ENCODE data around the gene OGDHL.
A peak's percentile ranks its signal among the peaks of the same experiment; 100 is the strongest.

The OGDHL gene

DNA sequence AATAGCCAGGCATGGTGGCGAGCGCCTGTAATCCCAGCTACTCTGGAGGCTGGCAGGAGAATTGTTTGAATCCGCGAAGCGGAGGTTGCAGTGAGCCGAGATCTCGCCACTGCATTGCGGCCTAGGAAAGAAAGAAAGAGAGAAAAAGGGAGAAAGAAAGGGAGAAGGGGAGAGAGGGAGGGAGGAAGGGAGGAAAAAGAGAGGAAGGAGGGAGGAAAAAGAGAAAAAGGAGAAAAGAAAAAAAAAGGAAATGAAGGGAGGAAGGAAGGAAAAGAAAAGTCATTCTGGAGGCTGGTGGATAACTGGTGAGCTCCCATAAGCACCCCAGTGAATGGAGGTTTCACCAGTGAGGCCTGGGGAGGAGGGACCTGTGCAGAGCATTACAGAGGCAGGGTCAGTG, 7.6 kb upstream of the OGDHL start:
- Histone ChIP-seq H3K4me3 (ENCODE audit: low read length in 2 of 2) (no peak overlapping the region), H3K23ac (ENCODE audit: low read depth, low read length, poor library complexity) (no peak overlapping the region), H3K4ac (ENCODE audit: low read length) (no peak overlapping the region), H3K36me3 (replicated peaks in 1 of 2; ENCODE audit: control insufficient read depth in 2 of 2, insufficient read depth in 2 of 2, low read length in 2 of 2) (no peaks in the 10 kb centered on the region), H3K18ac (ENCODE audit: low read length) (no peak overlapping the region), H4K91ac (ENCODE audit: low read depth, low read length, poor library complexity) (no peak overlapping the region), H3K79me1 (ENCODE audit: low read depth, low read length) (no peaks in the 10 kb centered on the region), H2BK12ac (ENCODE audit: low read length) (no peak overlapping the region), H2BK120ac (ENCODE audit: low read depth, low read length) (no peak overlapping the region), H3K4me2 (ENCODE audit: insufficient read depth, low read length, poor library complexity, severe bottlenecking) (no peak overlapping the region), H2AK5ac (ENCODE audit: low read depth, low read length) (no peak overlapping the region), H3K4me1 (ENCODE audit: control insufficient read depth in 2 of 2, insufficient read depth in 1 of 2, low read depth in 1 of 2, low read length in 2 of 2) (peaks cover 0 to 4% of the 10 kb centered on the region in 2 donors), H4K8ac (ENCODE audit: low read depth, low read length) (no peak overlapping the region), H2AFZ (ENCODE audit: low read length) (no peak overlapping the region), H3K27me3 (ENCODE audit: control insufficient read depth in 3 of 3, insufficient read depth in 3 of 3, low read depth in 1 of 3, low read length in 3 of 3) (peaks cover 0 to 17% (median 15%) of the 10 kb centered on the region in 3 experiments), H2BK15ac (ENCODE audit: low read length) (no peak overlapping the region), H3K14ac (ENCODE audit: low read length) (no peak overlapping the region), H3K27ac (replicated peaks; ENCODE audit: low read length) (no peak overlapping the region), H3K9me3 (replicated peaks in 1 of 2; ENCODE audit: control insufficient read depth in 2 of 2, insufficient read depth in 1 of 2, low read depth in 1 of 2, low read length in 2 of 2) (peaks cover 1 to 15% of the 10 kb centered on the region in 2 donors), H3K9ac (ENCODE audit: low read depth, low read length, poor library complexity) (no peak overlapping the region), H2BK5ac (ENCODE audit: low read length) (no peak overlapping the region)
- DNase-seq (ENCODE audit: low spot score), result no peak
- WGBS, 2 donors (ENCODE audit: extremely low coverage in 2 of 2, insufficient read length in 2 of 2, insufficient replicate concordance in 1 of 2), result no CpG with 5 or more reads among the region's 8 CpGs

DNA sequence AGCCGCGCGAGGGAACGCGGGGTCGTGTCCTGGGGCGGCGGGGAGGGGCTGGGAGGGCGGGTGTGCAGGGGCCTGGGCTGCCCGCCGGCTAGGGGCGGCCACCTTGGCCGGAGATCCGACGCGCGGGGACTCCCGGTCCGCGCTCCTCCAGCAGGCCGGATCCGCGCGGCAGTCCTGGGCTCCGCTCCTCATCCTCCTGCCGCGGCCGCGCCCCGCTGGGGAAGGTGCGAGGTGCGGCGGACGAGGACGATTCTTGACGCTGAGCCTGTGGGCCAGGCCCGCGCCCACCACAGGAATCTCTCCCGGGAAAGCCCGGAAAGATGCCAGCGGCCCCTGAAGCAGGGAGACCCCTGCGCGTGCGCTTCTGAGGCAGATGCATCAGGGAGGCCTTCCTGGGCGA, 6.6 kb upstream of the OGDHL start:
- no peak overlapping the region for H3K4ac ChIP-seq (ENCODE audit: low read length)
- DNase-seq (ENCODE audit: low spot score), result no peak
- WGBS, 2 donors (ENCODE audit: extremely low coverage in 2 of 2, insufficient read length in 2 of 2, insufficient replicate concordance in 1 of 2), result no CpG with 5 or more reads among the region's 45 CpGs

DNA sequence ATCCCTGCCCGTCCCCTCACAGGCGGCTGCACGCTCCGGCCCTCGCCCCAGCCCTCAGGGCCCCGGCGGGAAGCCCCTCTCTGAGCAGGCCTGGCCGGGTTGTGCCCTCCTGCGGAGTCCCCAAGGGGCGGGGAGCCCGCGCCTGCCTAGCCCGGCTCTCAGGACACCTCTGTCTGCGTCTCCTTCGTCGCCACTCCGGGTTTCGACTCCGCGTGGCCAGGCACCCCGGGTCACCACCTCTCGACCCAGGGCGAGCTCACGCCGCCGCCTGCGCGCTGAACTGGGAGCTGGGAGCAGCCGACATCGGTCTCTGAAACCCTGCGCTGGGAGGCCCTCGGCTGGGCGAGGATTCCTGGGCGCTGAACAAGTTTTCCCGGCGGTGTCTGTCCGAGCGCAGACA, 6.2 kb upstream of the OGDHL start:
- Histone ChIP-seq H3K9me3 (replicated peaks in 1 of 2; ENCODE audit: control insufficient read depth in 2 of 2, insufficient read depth in 1 of 2, low read depth in 1 of 2, low read length in 2 of 2) (peaks cover 1 to 15% of the 10 kb centered on the region in 2 donors), H3K23ac (ENCODE audit: low read depth, low read length, poor library complexity) (no peak overlapping the region), H2BK5ac (ENCODE audit: low read length) (no peak overlapping the region), H3K4ac (ENCODE audit: low read length) (no peak overlapping the region), H3K36me3 (replicated peaks in 1 of 2; ENCODE audit: control insufficient read depth in 2 of 2, insufficient read depth in 2 of 2, low read length in 2 of 2) (no peaks in the 10 kb centered on the region), H3K27me3 (ENCODE audit: control insufficient read depth in 3 of 3, insufficient read depth in 3 of 3, low read depth in 1 of 3, low read length in 3 of 3) (peaks cover 0 to 22% (median 16%) of the 10 kb centered on the region in 3 experiments), H2BK12ac (ENCODE audit: low read length) (no peak overlapping the region), H3K4me3 (ENCODE audit: low read length in 2 of 2) (peak overlapping the region in 1 of 2 donors; percentile 44), H2BK15ac (ENCODE audit: low read length) (peak overlapping the region; percentile 26), H3K27ac (replicated peaks; ENCODE audit: low read length) (no peak overlapping the region), H4K91ac (ENCODE audit: low read depth, low read length, poor library complexity) (no peak overlapping the region), H4K8ac (ENCODE audit: low read depth, low read length) (no peak overlapping the region), H2AK5ac (ENCODE audit: low read depth, low read length) (peak overlapping the region; percentile 46), H3K4me2 (ENCODE audit: insufficient read depth, low read length, poor library complexity, severe bottlenecking) (peak overlapping the region; percentile 25), H2BK120ac (ENCODE audit: low read depth, low read length) (no peak overlapping the region), H3K4me1 (ENCODE audit: control insufficient read depth in 2 of 2, insufficient read depth in 1 of 2, low read depth in 1 of 2, low read length in 2 of 2) (peaks cover 0 to 4% of the 10 kb centered on the region in 2 donors), H3K14ac (ENCODE audit: low read length) (peak overlapping the region; percentile 64), H2AFZ (ENCODE audit: low read length) (peak overlapping the region; percentile 53), H3K79me1 (ENCODE audit: low read depth, low read length) (no peaks in the 10 kb centered on the region), H3K18ac (ENCODE audit: low read length) (peak overlapping the region; percentile 4), H3K9ac (ENCODE audit: low read depth, low read length, poor library complexity) (peak overlapping the region; percentile 37)
- no CpG with 5 or more reads among the region's 38 CpGs for WGBS, 2 donors (ENCODE audit: extremely low coverage in 2 of 2, insufficient read length in 2 of 2, insufficient replicate concordance in 1 of 2)
- DNase-seq (ENCODE audit: low spot score), result no peak

More for the DNA sequence above, 6.6 kb upstream of the OGDHL start:
- Histone ChIP-seq H2AK5ac (ENCODE audit: low read depth, low read length) (peak overlapping the region; percentile 46), H2BK120ac (ENCODE audit: low read depth, low read length) (no peak overlapping the region), H3K9ac (ENCODE audit: low read depth, low read length, poor library complexity) (no peak overlapping the region), H3K27ac (replicated peaks; ENCODE audit: low read length) (no peak overlapping the region), H2BK12ac (ENCODE audit: low read length) (no peak overlapping the region), H3K14ac (ENCODE audit: low read length) (peak overlapping the region; percentile 56), H2BK15ac (ENCODE audit: low read length) (no peak overlapping the region), H3K79me1 (ENCODE audit: low read depth, low read length) (no peaks in the 10 kb centered on the region), H3K36me3 (replicated peaks in 1 of 2; ENCODE audit: control insufficient read depth in 2 of 2, insufficient read depth in 2 of 2, low read length in 2 of 2) (no peaks in the 10 kb centered on the region), H3K4me3 (ENCODE audit: low read length in 2 of 2) (peak overlapping the region in 1 of 2 donors; percentile 65), H3K9me3 (replicated peaks in 1 of 2; ENCODE audit: control insufficient read depth in 2 of 2, insufficient read depth in 1 of 2, low read depth in 1 of 2, low read length in 2 of 2) (peaks cover 1 to 15% of the 10 kb centered on the region in 2 donors), H3K4me1 (ENCODE audit: control insufficient read depth in 2 of 2, insufficient read depth in 1 of 2, low read depth in 1 of 2, low read length in 2 of 2) (peaks cover 0 to 4% of the 10 kb centered on the region in 2 donors), H2AFZ (ENCODE audit: low read length) (peak overlapping the region; percentile 53), H3K27me3 (ENCODE audit: control insufficient read depth in 3 of 3, insufficient read depth in 3 of 3, low read depth in 1 of 3, low read length in 3 of 3) (peaks cover 0 to 18% (median 15%) of the 10 kb centered on the region in 3 experiments), H4K91ac (ENCODE audit: low read depth, low read length, poor library complexity) (no peak overlapping the region), H3K4me2 (ENCODE audit: insufficient read depth, low read length, poor library complexity, severe bottlenecking) (peak overlapping the region; percentile 18), H4K8ac (ENCODE audit: low read depth, low read length) (no peak overlapping the region), H2BK5ac (ENCODE audit: low read length) (no peak overlapping the region), H3K18ac (ENCODE audit: low read length) (no peak overlapping the region), H3K23ac (ENCODE audit: low read depth, low read length, poor library complexity) (no peak overlapping the region)

DNA sequence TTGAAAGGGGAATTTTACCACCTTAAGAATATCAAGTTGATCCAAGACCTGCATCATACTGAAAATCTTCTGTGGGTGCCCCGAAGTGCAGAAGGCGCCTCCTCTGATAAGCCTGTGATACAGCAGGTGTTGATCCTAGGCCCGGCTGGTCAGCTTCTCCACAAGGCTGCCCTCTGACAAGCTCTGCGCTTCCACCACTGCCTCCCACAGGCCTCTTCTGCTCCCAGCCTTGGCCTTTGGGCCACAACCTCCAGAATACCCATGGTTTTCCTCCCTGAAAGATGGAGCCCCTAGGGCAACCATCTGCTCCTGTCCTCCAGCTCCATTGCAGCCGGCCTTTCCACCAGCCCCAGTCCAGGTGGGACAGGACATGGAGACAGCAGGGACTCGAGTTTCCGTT, 5.6 kb upstream of the OGDHL start:
- peaks cover 0 to 25% (median 18%) of the 10 kb centered on the region in 3 experiments for H3K27me3 ChIP-seq (ENCODE audit: control insufficient read depth in 3 of 3, insufficient read depth in 3 of 3, low read depth in 1 of 3, low read length in 3 of 3)
- H3K4me1 ChIP-seq (ENCODE audit: control insufficient read depth in 2 of 2, insufficient read depth in 1 of 2, low read depth in 1 of 2, low read length in 2 of 2), result peaks cover 0 to 4% of the 10 kb centered on the region in 2 donors
- H4K8ac ChIP-seq (ENCODE audit: low read depth, low read length), result no peak overlapping the region
- H2BK5ac ChIP-seq (ENCODE audit: low read length), result no peak overlapping the region
- H4K91ac ChIP-seq (ENCODE audit: low read depth, low read length, poor library complexity), result no peak overlapping the region
- no peak overlapping the region for H3K23ac ChIP-seq (ENCODE audit: low read depth, low read length, poor library complexity)
- H2AK5ac ChIP-seq (ENCODE audit: low read depth, low read length), result no peak overlapping the region
- no peak overlapping the region for H2BK12ac ChIP-seq (ENCODE audit: low read length)
- H2BK15ac ChIP-seq (ENCODE audit: low read length), result no peak overlapping the region
- no peak overlapping the region for H3K14ac ChIP-seq (ENCODE audit: low read length)
- H2BK120ac ChIP-seq (ENCODE audit: low read depth, low read length), result no peak overlapping the region
- no peak overlapping the region for H3K4ac ChIP-seq (ENCODE audit: low read length)
- H2AFZ ChIP-seq (ENCODE audit: low read length), result no peak overlapping the region
- peaks cover 1 to 15% of the 10 kb centered on the region in 2 donors for H3K9me3 ChIP-seq (replicated peaks in 1 of 2; ENCODE audit: control insufficient read depth in 2 of 2, insufficient read depth in 1 of 2, low read depth in 1 of 2, low read length in 2 of 2)
- no peaks in the 10 kb centered on the region for H3K79me1 ChIP-seq (ENCODE audit: low read depth, low read length)
- no peak overlapping the region for H3K18ac ChIP-seq (ENCODE audit: low read length)
- H3K9ac ChIP-seq (ENCODE audit: low read depth, low read length, poor library complexity), result no peak overlapping the region
- WGBS, 2 donors (ENCODE audit: extremely low coverage in 2 of 2, insufficient read length in 2 of 2, insufficient replicate concordance in 1 of 2), result no CpG with 5 or more reads among the region's 7 CpGs
- no peak overlapping the region for H3K4me2 ChIP-seq (ENCODE audit: insufficient read depth, low read length, poor library complexity, severe bottlenecking)
- no peak overlapping the region for H3K4me3 ChIP-seq (ENCODE audit: low read length in 2 of 2)
- DNase-seq (ENCODE audit: low spot score), result no peak
- H3K27ac ChIP-seq (replicated peaks; ENCODE audit: low read length), result no peak overlapping the region
- no peaks in the 10 kb centered on the region for H3K36me3 ChIP-seq (replicated peaks in 1 of 2; ENCODE audit: control insufficient read depth in 2 of 2, insufficient read depth in 2 of 2, low read length in 2 of 2)
